GM12874 (cell line): ENCODE measurements around the gene ZNF319.

ENCODE experiments used
- TF ChIP-seq, protein P1 (sequence below): IDR thresholded peaks from 2 replicates; pipeline ENCODE4 v1.5.1; 2011; ENCODE audit warnings: low read depth, mild to moderate bottlenecking, control low read depth, low read length, moderate library complexity; ENCODE audit not compliant: insufficient read depth

Gene ZNF319

GRCh38 chr16:57992084-57992483, 8.4 kb downstream of the ZNF319 start:
- TF ChIP-seq, protein P1, sequence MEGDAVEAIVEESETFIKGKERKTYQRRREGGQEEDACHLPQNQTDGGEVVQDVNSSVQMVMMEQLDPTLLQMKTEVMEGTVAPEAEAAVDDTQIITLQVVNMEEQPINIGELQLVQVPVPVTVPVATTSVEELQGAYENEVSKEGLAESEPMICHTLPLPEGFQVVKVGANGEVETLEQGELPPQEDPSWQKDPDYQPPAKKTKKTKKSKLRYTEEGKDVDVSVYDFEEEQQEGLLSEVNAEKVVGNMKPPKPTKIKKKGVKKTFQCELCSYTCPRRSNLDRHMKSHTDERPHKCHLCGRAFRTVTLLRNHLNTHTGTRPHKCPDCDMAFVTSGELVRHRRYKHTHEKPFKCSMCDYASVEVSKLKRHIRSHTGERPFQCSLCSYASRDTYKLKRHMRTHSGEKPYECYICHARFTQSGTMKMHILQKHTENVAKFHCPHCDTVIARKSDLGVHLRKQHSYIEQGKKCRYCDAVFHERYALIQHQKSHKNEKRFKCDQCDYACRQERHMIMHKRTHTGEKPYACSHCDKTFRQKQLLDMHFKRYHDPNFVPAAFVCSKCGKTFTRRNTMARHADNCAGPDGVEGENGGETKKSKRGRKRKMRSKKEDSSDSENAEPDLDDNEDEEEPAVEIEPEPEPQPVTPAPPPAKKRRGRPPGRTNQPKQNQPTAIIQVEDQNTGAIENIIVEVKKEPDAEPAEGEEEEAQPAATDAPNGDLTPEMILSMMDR, result no peak

GRCh38 chr16:57991551-57992059, 8.9 kb downstream of the ZNF319 start:
- TF ChIP-seq, protein P1, result no peak

GRCh38 chr16:57988929-57989328, 11.5 kb downstream of the ZNF319 start:
- TF ChIP-seq, protein P1, result no peak

GRCh38 chr16:57987441-57988177, 12.9 kb downstream of the ZNF319 start:
- TF ChIP-seq, protein P1, result no peak

GRCh38 chr16:57986196-57986595, 14.3 kb downstream of the ZNF319 start:
- TF ChIP-seq, protein P1, result no peak

DNA sequence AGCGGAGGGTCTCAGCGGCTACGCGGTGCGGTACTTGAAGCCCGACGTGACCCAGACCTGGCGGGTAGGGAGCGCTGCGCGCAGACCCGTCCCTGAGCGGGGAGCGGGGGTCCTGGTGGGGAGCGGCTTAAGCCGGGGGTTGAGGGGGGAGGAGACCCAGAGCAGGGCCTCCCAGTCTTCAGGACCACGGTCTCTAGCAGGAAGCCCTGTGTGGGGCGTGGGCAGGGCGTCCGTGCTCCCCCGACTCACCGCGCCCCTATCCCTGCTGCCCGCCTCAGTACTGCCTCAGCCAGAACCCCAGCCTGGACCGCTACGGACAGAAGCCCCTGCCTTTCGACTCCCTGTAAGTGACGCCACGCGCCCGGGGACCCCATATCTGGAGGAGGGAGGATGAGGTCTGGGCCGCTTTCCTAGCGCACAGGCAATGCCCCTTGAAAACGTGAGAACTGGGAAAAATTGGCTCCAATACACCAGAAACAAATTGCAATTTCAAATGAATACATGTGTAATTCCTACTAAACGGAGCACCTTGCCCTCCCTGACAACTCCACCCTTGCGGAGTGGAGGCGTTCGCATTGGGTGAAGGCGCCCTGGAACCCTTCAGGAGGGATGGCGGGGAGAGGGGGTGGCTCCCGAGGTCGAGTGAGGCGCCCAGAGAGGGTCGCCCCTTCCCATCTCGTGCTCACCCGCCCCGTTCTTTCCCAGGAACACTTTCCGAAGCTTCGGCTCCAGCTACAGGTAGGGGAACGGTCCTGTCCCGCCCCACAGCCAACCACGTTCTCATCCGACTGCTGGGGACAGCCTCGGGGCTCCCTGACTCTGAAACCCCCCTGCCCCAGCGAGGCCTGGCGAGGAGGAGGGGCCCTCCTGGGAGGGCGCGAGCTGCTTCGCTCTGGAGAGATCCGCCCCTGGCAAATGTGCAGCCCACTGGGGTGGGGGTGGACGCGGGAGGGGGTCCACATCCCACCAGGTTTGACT, 15.0 kb downstream of the ZNF319 start:
- TF ChIP-seq, protein P1, result no peak
